Astrocyte of the hippocampus (primary cell): ENCODE results near the gene RFX2.
"Not testable (repeated sequence)": the region's sequence is repeated elsewhere in the genome, so short reads cannot be mapped to it uniquely, and the experiment has no call there.

Source experiments
- DNase-seq: peaks from one replicate; pipeline ENCODE4 v3.0.0; 2011; ENCODE audit warnings: low read depth, low spot score

Gene RFX2

DNA sequence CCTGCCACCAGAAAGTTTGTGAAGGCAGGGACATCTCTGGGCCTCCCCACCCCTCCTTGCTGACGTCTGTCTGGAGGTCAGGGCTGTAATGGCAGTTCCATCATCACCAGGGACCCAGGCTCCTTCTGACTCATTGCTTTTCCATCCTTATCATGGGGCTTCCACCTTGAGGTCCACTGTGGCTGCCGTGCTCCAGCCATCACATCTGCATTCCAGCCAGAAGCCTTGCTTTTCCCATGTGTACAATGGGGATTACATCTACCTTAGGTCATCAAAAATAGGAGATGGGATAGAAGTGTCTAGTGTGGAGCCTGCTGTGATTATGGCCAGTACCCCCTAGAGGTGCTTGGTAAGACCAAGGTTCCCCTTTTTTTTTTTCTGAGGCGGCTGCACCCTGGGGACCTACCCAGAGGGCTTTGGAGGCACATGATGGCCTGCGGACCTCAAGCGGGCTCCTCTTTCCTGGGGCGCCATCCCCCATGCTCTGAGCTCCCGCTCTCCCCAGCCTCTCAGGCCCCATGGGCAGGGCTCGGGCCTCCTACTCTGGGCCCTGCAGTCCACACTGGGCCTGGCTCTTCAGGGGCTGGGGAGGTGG, 119.0 kb downstream of the RFX2 start:
- no peak for DNase-seq

DNA sequence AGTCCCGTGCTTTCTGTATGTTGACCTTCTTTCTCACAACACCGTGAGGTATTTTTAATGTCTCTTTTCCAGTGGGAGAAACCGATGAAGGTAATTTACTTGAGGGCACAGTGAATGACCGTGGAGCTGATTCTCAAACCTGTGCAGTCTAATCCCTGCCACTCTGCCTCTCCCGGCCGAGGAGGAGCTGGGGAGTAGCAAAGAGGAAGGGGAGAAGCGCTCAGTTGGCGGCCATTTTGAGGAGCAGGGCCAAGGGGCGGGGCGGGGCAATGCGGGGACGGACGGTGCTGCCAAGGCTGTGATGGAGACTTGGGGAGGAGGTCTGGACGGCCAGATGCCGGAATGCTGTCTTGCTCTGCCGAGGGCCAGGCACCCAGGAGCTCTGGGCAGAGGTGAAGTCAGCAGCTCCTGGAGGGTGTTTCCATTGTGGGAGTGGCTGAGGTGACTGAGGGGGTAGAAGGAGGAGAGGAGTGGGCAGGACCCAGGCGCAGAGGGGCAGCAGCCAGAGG, 120.0 kb downstream of the RFX2 start:
- no peak for DNase-seq

DNA sequence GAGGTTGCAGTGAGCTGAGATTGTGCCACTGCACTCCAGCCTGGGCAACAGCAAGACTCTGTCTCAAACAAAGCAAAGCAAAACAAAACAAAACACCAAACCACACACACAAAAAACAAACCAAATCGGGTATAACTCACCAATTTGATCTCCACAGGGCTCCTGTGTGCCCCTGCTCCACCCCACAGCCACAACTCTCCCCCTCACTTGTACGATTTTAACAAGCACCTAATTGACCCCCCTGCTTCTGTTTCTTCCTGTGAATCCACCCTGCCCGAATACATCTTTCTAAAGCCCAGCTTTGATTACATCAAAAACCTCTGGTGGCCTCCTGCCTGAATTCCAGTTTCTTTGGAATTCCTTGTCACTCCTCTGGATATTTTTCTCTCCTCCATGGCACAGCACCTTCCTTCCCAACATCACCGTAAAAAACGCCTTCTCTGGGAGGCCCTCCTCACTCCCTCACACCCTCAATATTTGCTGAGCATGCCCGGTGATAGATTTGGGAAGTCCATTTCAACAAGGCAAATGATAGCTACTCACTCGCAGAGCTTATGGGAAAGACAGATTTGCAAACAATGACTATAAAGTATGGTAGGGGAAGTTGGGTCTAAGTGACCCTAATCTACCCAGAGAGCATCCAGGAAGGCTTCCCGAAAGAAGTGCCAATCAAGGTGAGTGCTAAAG, 120.8 kb downstream of the RFX2 start:
- DNase-seq, result no peak

DNA sequence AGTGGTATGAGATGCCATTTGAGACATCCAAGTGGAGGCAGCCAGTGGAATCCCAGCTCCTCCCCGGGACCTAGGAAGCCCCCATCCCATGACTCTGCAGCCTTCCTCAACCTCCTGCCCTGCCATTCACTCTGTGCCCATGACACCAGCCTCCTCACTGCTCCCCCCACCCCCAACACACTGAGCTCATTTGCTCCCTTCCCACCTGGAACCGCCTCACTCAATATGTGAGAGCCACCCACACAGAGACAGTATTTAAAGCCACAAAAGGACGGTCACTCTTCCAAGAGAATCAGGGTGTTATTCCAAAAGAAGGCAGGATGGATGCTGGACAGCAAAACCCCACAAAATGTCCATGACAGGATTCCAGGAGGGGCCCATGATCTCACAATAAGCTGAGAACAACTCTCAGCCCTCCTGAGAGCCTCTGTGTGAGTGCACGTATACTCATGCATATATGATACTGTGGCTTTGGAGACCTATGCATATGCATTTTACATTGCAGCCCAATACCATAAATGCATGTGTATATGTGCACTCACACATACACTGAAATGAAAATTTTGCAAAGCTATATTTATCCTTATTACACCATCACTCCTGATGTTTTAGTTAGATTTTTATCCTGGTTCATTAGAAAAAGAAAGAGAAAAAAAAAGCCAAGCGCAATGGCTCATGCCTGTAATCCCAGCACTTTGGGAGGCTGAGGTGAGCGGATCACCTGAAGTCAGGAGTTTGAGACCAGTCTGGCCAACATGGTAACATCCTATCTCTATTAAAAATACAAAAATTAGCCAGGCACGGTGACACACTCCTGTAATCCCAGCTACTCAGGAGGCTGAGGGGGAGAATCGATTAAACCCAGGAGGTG, 121.5 kb downstream of the RFX2 start:
- DNase-seq, result no peak

DNA sequence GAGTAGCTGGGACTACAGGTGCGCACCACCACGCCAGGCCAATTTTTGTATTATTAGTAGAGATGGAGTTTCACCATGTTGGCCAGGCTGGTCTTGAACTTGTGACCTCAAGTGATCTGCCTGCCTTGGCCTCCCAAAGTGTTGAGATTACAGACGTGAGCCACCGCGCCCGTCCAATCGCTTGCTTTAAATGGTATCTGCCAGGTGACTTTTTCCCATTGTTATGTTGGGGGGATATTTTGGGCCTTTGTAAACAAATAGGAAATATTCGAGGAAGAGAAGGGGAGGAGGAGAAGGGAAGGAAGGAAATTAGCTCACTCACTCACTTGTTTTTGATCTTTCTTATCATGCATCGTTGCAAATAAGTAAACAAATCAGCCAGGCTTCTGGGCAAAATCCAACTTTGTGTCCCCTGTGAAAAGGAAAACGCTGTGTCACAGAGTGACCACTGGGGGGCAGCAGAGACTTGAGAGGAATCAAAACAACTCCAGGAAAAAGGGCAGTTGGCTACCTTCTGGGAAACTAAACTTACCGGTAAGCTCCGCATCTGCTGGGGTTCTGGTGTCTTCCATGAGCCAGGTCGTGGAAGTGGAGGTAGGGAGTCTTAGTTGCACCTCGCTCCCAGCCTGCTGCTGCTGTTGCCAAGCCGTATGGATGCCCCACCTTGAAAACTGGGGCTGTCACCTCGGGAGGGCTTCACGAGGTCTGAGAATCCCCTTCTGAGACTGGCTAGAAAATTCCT, 123.1 kb downstream of the RFX2 start:
- peak; percentile 86 for DNase-seq

DNA sequence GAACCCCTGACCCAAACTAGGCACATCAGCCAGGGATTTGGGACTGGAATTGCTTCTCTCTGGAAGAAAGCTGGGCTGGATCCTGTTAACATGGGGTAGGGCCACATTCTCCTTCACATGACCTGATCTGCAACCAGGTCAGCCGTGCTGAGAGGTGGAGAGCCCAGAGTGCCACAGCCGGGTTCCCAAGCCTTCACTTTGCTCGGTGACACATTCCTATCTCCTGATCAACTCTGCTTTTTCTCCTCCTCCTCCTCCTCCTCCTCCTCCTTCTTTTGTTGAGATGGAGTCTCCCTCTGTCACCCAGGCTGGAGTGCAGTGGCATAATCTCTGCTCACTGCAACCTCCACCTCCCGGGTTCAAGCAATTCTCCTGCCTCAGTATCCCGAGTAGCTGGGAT, 124.5 kb downstream of the RFX2 start:
- DNase-seq, result not testable (repeated sequence)

DNA sequence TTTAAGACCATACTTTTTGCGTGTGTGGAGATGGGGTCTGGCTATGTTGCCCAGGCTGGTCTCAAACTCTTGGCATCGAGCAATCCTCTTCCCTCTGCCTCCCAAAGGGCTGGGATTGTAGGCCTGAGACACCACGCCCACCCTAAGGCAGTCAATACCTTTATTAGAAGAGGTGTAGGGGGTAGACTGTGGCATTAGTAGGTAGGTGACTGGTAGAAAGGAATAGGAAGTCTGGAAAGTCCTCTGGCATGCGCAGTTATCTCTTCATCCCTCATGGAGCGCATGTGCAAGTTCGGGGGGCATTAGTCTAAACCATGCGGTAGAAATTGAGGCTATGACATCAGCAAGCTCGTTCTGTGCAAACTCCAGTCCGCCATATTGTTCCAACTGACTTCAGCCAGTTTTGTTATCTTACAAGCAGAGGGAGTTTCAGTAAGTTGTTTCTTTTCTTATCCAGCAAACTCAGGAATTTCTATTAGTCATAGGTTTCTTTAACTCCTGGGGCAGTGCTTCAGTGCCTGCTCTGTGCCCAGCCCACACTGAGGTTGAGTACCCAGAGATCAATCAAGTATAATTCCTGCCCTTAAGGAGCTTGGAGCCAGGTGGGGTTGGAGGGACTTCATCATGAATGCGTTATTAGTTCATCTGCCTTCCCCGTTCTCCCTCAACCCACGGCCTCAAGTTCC, 125.1 kb downstream of the RFX2 start:
- DNase-seq, result peak; percentile 73

DNA sequence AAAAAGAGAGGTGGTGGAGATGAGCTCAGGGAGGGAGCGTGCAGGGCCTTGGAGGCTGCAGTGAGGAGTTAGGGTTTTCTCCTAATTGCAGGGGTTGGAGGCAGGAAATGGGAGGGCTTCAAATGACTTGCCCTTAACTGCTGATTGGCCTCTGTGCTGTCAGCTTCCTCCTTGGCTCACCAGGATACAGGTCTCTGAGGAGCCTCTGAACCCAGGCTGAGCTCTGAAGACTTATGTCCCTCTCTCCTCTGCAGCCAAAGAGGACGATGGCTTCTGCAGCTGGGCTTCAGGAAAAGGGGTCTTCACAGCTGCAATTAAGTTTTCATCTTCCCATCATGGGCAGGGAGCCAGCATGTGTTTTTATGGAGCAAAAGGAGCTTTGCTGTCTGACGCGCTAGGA, 125.7 kb downstream of the RFX2 start:
- no peak for DNase-seq

DNA sequence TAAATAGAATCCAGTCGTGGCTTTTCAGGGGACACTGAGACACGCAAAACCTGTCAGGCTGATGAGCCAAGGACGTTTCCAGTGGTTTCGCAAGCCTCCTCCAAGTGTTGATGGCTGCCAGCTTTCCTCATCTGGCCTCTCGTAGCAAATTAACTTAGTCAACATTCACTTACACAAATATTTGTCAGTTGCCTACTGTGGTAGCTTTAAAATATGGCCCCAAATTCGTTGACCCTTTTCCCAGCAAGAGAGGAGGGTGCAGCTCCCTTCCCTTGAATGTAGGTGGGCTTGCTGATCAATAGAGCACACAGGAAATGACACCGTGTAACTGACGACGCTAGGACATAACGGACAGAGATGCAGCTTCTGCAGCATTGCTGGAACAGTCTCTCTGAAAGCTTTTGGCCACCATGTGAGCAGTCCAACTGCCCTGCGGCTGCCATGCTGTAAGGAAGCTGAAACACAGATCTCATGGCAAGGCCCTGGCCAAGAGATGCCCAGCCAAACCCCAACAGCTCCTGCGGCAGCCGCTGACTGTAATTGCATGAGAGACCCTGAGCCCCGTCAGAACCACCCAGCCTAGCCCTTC, 126.8 kb downstream of the RFX2 start:
- no peak for DNase-seq

DNA sequence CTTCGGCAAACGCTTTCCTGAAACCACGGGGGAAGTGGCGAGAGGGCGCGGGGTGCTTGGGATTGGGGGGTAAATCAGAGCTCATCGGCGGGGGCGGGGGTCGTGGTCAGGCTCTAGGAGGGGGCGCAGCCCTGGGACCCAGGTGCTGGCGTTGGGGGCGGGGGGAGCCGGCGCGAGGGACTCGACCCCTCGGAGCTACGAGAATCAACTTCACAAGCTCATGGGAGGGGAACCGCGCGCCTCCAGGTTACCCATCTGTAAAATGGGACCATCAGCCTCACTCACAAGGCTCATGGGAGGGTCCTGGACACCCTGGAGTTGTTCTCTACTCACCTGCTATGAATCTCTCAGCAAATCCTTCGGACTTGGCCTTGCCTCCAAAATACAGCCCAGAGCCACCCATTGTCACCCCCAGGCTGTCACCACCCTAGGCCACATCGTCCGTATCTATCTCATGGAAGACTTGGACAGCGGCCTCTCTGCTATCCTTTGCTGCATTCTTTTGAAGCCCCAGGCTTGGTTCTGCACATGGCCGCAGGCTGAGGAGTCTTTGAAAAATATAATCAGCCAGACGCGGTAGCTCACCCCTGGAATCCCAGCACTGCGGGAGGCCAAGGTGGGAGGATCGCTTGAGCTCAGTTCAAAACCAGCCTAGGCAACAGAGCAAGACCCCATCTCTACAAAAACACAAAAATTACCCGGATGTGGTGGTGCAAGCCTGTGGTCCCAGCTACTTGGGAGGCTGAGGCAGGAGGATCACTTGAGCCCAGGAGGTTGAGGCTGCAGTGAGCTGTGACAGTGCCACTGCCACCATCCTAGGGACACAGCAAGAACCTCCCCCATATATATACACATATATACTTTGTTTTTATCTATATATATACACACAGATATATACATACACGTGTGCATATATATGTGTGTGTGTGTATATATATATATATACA, 131.4 kb downstream of the RFX2 start:
- no peak for DNase-seq

DNA sequence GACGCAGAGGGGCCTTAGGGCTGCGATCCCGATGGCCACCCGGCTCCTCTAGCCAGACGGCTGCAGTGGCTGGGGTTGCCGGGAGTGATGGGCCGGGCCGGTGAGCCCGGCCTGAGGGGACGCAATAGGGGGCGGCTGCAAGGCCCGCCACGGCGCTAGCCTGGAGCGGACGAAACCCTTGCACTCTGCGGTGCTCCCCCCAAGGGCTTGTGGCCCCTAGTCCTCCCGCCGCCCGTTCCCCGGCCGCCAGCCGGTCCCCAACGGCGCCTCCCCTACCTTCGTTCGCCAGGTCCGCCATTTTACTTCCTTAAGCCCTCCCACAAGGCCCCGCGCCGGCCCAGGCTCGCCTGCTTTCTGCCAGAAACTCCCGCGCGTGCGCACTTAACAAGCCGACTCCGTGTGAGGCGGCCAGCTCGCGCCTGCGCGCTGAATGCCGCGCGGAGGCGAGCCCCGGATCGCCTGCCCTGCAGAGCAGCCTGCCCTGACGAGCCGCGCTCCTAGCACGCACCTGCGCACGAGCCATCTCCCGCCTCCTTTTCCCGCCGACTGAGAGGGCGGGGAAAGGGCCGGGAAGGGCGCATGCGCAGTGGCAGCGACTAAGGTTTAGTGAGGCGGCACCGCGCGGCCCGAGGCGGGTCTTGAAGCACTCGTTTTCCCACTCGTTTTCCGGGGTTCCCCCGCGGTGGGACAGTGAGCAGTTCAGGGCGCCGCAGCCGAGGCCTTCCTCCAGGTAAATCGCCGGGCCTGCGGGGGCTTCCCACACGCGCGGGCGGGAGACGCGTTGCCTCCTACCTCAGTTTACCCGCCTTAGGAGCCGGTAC, 132.3 kb downstream of the RFX2 start, which contains the start of gene RANBP3:
TSS of gene RANBP3 (minus strand) at position 356 of the 821 bp plus-strand sequence. CDS start at position 298, 58 bp downstream.
- peak; percentile 100 for DNase-seq

DNA sequence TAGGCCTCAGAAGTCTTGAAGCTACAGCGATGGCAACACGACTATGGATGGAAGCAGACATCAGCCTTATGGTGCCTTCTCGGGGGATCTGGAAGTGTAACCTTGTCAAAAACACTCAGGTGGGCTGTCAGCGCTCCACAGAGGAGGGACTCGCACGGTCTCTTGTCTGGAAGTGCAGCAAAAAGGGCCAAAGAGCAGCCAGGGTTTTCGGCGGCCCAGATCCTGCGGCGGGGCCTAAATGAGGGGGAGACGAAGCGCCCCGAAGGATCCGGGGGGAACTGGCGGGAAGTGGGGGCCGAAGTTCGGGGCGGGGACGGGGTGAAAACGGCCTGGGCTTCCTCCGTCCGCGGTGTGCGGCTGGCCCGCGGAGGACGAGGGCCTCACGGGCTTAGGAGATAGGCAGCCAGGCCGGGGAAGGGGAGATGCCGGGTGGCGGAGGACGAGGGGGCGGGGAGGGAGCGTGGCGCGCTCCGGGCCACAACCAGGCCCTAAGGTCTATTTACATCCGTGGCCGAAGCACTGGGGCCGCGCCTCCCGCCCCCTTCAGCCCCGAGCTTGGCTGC, 133.0 kb downstream of the RFX2 start:
- DNase-seq, result no peak

DNA sequence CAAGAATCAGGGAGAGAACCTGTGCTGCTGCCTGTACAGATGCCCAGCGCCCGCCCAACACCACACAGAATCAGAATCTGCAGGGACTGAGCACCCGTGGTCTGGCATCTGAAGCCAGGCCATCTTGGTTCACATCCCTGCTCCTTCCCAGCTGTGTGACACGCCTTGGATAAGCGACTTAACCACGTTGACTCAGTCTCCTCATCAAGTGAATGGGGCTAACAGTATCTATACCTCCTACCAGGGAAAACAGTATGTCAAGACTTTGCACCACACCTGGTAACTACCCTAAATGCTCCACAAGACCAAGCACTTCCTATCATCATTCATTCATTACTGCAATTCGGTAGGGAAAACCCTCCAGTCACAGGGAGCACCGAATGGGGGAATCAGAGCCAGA, 133.5 kb downstream of the RFX2 start:
- no peak for DNase-seq

DNA sequence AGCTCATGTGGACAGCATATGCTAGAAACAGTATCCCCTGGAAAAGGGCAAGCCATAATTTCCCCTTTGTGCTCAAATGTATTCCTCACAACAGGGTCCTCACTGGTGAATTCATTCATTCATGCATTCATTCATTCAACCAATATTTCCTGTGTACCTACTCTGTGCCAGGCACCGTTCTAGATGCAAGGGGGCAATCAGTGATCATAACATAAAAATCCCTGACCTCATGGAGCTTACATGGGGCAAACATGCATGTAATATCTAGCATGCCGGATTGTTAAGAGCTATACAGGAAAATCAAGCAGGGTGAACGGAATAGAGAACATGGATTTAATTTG, 134.9 kb downstream of the RFX2 start:
- DNase-seq, result no peak

DNA sequence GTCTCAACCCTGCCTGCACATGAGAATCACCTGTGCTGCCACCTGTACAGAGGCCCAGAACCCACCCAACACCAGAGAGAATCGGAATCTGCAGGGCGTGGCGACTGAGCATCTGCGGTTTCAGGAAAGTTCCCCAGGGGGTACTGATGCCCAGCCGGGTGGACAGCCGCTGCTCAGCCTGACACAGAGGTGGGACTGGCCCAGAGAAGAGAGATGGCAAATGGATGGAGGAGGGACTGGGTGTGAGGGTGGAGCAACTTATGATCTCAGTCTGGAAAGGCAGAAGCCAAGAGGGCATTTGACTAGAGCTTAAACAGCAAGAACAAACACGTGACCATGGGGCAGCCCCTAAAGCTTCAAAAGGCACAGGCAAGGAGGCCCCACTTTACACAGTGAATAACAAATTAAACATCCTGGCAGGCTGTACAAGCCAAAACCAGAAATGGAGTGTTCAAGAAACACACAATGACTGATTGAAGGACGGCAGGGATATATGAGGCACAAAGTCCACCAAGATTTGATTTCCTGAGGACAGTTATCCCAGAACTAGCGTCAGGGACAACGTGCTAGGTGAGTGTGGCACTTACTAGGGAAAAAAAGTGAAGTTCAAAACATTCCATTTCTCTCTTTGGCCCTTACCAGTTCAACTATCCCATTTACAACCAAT, 135.4 kb downstream of the RFX2 start:
- no peak for DNase-seq

DNA sequence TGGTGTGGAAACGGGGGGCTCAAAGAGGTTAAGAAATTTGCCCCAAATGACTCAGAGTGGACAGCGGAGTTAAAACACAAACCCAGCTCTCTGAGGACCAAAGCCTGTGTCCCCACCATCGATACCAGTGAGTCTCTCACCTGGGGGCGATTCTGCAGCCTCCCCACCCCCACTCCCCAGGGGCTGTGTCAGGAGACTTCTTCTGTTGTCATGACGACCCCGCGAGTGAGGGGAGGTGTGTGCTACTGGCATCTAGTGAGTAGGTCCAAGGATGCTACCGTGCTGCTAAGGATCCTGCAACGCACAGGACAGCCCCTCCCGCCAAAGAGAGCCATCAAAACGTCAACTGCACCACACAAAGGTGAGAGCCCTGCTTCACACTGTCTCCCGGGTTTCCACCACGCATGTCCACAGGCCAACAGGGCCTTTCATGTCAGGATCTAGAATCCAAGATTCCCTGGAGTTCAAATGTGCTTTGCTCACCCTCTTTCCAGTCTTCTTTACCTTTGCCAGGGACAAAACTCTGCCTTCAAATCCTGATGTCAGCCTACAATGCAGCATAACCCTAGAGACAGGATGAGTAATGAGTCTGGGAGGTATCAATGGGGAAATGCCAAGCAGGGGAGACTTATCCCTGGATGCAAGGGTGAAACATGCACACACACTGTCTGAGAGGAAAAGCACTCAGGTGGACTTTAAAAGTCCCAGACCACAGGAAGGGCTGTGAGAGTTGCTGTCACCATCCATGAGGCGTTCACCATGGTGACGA, 136.2 kb downstream of the RFX2 start:
- no peak for DNase-seq

DNA sequence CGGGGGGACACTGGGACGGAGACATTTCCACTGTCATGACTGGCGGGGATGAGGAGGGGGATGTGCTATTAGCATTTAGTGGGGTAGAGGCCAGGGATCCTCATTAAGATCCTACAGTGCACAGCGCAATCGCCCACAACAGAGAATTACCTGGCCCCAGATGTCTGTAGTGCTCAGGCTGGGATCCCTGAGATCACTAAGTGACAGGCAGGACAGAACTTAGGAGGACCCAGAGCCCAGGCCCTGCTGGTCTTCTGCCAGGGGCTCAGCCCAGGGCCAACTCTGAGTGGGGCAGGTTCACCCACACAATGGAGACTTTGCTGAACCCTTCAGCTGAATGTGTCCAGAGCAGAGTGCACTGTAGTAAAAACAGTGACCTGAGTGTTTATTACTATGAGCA, 136.9 kb downstream of the RFX2 start:
- no peak for DNase-seq
